D721Med (cell line): ENCODE measurements around the gene BCAM.
"Not testable (repeated sequence)": the region's sequence is repeated elsewhere in the genome, so short reads cannot be mapped to it uniquely, and the experiment has no call there.

Experiments used
- DNase-seq: peaks from one replicate; pipeline ENCODE4 v3.0.0; 2011; ENCODE audit warnings: low spot score; ENCODE audit not compliant: insufficient read length
- FAIRE-seq: peaks from 2 replicates; lab custom pipeline; 2011; peaks lifted over from hg19 to GRCh38; lab: Jason Lieb, UNC
- TF ChIP-seq, protein P1 (sequence below): IDR thresholded peaks from 2 replicates; pipeline ENCODE4 v1.5.1; 2012; ENCODE audit warnings: mild to moderate bottlenecking, control low read depth; ENCODE audit not compliant: insufficient read depth; ENCODE audit errors: missing control alignments

BCAM gene

GRCh38 chr19:44855606-44856005, 46.7 kb downstream of the BCAM start:
- DNase-seq: no peak
- TF ChIP-seq, protein P1, sequence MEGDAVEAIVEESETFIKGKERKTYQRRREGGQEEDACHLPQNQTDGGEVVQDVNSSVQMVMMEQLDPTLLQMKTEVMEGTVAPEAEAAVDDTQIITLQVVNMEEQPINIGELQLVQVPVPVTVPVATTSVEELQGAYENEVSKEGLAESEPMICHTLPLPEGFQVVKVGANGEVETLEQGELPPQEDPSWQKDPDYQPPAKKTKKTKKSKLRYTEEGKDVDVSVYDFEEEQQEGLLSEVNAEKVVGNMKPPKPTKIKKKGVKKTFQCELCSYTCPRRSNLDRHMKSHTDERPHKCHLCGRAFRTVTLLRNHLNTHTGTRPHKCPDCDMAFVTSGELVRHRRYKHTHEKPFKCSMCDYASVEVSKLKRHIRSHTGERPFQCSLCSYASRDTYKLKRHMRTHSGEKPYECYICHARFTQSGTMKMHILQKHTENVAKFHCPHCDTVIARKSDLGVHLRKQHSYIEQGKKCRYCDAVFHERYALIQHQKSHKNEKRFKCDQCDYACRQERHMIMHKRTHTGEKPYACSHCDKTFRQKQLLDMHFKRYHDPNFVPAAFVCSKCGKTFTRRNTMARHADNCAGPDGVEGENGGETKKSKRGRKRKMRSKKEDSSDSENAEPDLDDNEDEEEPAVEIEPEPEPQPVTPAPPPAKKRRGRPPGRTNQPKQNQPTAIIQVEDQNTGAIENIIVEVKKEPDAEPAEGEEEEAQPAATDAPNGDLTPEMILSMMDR: no peak
- FAIRE-seq: no peak

DNA sequence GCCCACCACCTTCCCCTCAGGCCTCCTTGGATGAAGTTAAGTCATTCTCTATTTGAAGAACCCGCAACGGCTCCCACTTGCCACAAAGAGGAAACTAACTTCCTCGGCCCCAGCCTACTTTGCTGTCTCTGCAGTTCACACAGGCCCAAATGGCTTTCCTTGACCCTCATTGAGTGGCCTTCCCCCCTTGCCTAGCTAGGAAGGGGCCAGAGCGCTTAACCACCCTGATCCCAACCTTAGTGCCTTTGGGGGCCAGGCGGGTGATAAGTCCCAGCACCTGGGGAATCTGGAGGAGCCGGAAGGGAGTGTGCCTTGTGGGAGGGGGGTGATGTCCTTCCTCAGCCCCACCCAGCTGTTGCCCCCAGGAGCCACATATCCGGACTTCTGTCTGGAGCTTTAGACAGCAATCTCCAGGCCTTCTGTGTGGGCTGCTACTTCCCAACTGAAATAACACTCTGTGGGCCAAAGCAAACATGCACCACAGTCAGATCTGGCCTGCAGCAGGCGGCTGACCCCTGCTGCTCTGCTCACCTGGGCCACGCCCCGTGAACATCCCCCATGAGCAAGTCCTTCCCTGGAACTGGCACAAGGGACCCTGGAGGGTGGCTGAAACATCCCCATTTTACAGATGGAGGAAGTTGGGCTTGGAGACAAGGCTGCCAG, 47.6 kb downstream of the BCAM start:
- DNase-seq: no peak
- no peak for FAIRE-seq
- TF ChIP-seq, protein P1: no peak

GRCh38 chr19:44857837-44858236, 48.9 kb downstream of the BCAM start:
- DNase-seq (no peak), FAIRE-seq (no peak)
- TF ChIP-seq, protein P1: no peak

DNA sequence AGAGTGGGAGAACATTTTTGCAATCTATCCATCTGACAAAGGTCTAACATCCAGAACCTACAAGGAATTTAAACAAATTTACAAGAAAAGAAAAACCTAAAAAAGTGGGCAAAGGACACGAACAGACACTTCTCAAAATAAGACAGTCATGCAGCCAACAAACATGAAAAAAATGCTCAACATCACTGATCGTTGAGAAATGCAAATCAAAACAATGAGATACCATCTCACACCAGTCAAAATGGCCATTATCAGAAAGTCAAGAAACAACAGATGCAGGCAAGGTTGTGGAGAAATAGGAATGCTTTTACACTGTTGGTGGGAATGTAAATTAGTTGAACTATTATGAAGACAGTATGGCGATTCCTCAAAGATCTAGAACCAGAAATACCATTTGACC, 52.7 kb downstream of the BCAM start:
- FAIRE-seq, DNase-seq: not testable (repeated sequence)

GRCh38 chr19:44863990-44864389, 55.1 kb downstream of the BCAM start:
- no peak for DNase-seq
- TF ChIP-seq, protein P1: no peak
- no peak for FAIRE-seq

DNA sequence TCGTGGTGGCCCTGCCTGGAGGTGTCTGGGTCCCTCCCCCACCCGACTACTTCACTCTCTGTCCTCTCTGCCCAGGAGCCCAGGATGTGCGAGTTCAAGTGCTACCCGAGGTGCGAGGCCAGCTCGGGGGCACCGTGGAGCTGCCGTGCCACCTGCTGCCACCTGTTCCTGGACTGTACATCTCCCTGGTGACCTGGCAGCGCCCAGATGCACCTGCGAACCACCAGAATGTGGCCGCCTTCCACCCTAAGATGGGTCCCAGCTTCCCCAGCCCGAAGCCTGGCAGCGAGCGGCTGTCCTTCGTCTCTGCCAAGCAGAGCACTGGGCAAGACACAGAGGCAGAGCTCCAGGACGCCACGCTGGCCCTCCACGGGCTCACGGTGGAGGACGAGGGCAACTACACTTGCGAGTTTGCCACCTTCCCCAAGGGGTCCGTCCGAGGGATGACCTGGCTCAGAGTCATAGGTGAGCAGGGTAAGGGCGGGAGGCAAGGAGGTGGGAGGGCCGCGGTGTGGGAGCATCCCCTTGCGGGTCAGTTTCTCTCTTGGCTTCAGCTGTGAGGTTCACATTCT, 56.4 kb downstream of the BCAM start:
- no peak for DNase-seq
- TF ChIP-seq, protein P1: no peak
- FAIRE-seq: no peak

- FAIRE-seq (no peak), DNase-seq (no peak)
- TF ChIP-seq, protein P1: no peak
Measured at GRCh38 chr19:44866664-44867063, 57.8 kb downstream of the BCAM start.
